ENCODE data around the gene BEND5. TPM values are rescaled to one million over a fixed set of nuclear protein-coding genes. Genes with fewer than 3 reads are reported as not detected.

BEND5 gene
- total RNA-seq, 4 donors from 2014 or later = 1.1 to 3.5 (median 1.4) TPM

- TF ChIP-seq POLR2A (IDR thresholded peaks at IDR 0.05) (no peak), CTCF (IDR thresholded peaks at IDR 0.05 in 4 of 5, conservative IDR thresholded peaks at IDR 0.05 in 1 of 5) (no peak)
- Histone ChIP-seq H3K36me3 (no peaks in the 10 kb centered on the region), H3K9me3 (no peaks in the 10 kb centered on the region), H3K4me1 (no peaks in the 10 kb centered on the region), H3K4me3 (no peak overlapping the region), H3K27me3 (no peaks in the 10 kb centered on the region), H3K27ac (no peak overlapping the region)
- intact Hi-C loops (cut with DNase I; ENCODE audit: low total_unique reads) = no loop called here
- DNase-seq (no peak), ATAC-seq (no peak)
- in situ Hi-C loops (cut with MboI; ENCODE audit: low sequenced_read_pairs in 4 of 4) = no loop called here
Observed at GRCh38 chr1:48760857-48761256, 15.8 kb downstream of the BEND5 start.

- no peaks in the 10 kb centered on the region for H3K36me3 ChIP-seq
- no peak for TF ChIP-seq POLR2A (IDR thresholded peaks at IDR 0.05)
- no peak for TF ChIP-seq CTCF (IDR thresholded peaks at IDR 0.05 in 4 of 5, conservative IDR thresholded peaks at IDR 0.05 in 1 of 5)
- intact Hi-C loops (cut with DNase I; ENCODE audit: low total_unique reads) = no loop called here
- ATAC-seq = no peak
- H3K9me3 ChIP-seq = no peaks in the 10 kb centered on the region
- no peak overlapping the region for H3K4me3 ChIP-seq
- H3K4me1 ChIP-seq = no peaks in the 10 kb centered on the region
- no peak overlapping the region for H3K27ac ChIP-seq
- in situ Hi-C loops (cut with MboI; ENCODE audit: low sequenced_read_pairs in 4 of 4) = no loop called here
- no peaks in the 10 kb centered on the region for H3K27me3 ChIP-seq
- DNase-seq = no peak
Observed at GRCh38 chr1:48758976-48759375, 17.7 kb downstream of the BEND5 start.

- no peaks in the 10 kb centered on the region for H3K36me3 ChIP-seq
- no peaks in the 10 kb centered on the region for H3K9me3 ChIP-seq
- intact Hi-C loops (cut with DNase I; ENCODE audit: low total_unique reads) = no loop called here
- no peaks in the 10 kb centered on the region for H3K27me3 ChIP-seq
- in situ Hi-C loops (cut with MboI; ENCODE audit: low sequenced_read_pairs in 4 of 4) = no loop called here
- DNase-seq (no peak), ATAC-seq (no peak)
- H3K4me3 ChIP-seq = no peak overlapping the region
- no peaks in the 10 kb centered on the region for H3K4me1 ChIP-seq
- H3K27ac ChIP-seq = no peak overlapping the region
- TF ChIP-seq CTCF (IDR thresholded peaks at IDR 0.05 in 4 of 5, conservative IDR thresholded peaks at IDR 0.05 in 1 of 5) (no peak), POLR2A (IDR thresholded peaks at IDR 0.05) (no peak)
Observed at GRCh38 chr1:48757363-48757762, 19.3 kb downstream of the BEND5 start.

GRCh38 chr1:48756683-48757316, 19.9 kb downstream of the BEND5 start:
- TF ChIP-seq POLR2A (IDR thresholded peaks at IDR 0.05) (no peak), CTCF (IDR thresholded peaks at IDR 0.05 in 4 of 5, conservative IDR thresholded peaks at IDR 0.05 in 1 of 5) (no peak)
- no peak overlapping the region for H3K27ac ChIP-seq
- ATAC-seq = no peak
- in situ Hi-C loops (cut with MboI; ENCODE audit: low sequenced_read_pairs in 4 of 4) = no loop called here
- H3K4me3 ChIP-seq = no peak overlapping the region
- intact Hi-C loops (cut with DNase I; ENCODE audit: low total_unique reads) = no loop called here
- H3K27me3 ChIP-seq = no peaks in the 10 kb centered on the region
- no peak for DNase-seq
- H3K9me3 ChIP-seq = no peaks in the 10 kb centered on the region
- H3K36me3 ChIP-seq = no peaks in the 10 kb centered on the region
- no peaks in the 10 kb centered on the region for H3K4me1 ChIP-seq

- H3K27me3 ChIP-seq = no peaks in the 10 kb centered on the region
- in situ Hi-C loops (cut with MboI; ENCODE audit: low sequenced_read_pairs in 4 of 4) = no loop called here
- ATAC-seq = no peak
Observed at GRCh38 chr1:48753293-48753692, 23.4 kb downstream of the BEND5 start.

More at GRCh38 chr1:48753293-48753692, 23.4 kb downstream of the BEND5 start:
- TF ChIP-seq POLR2A (IDR thresholded peaks at IDR 0.05) (no peak), CTCF (IDR thresholded peaks at IDR 0.05 in 4 of 5, conservative IDR thresholded peaks at IDR 0.05 in 1 of 5) (no peak)
- H3K4me1 ChIP-seq = no peaks in the 10 kb centered on the region
- peaks cover 0 to 3% of the 10 kb centered on the region in 2 donors for H3K36me3 ChIP-seq
- no peaks in the 10 kb centered on the region for H3K9me3 ChIP-seq
- H3K4me3 ChIP-seq = no peak overlapping the region
- H3K27ac ChIP-seq = no peak overlapping the region
- DNase-seq = no peak
- intact Hi-C loops (cut with DNase I; ENCODE audit: low total_unique reads) = no loop called here

Data from gastrocnemius medialis (tissue), 4 donors.